Activated naive CD8-positive, alpha-beta T cell (primary cell): ENCODE results near the gene RAB40B.
A peak's percentile ranks its signal among the peaks of the same experiment; 100 is the strongest.
"Not testable (repeated sequence)": the region's sequence is repeated elsewhere in the genome, so short reads cannot be mapped to it uniquely, and the experiment has no call there.

ENCODE experiments used
- H3K27ac Mint-ChIP-seq: one replicate; pipeline ENCODE4 v1.8.0; 2021; ENCODE audit warnings: mixed read lengths
- H3K27me3 Mint-ChIP-seq: one replicate; pipeline ENCODE4 v1.8.0; 2021; ENCODE audit warnings: mixed read lengths
- H3K36me3 Mint-ChIP-seq: one replicate; pipeline ENCODE4 v1.8.0; 2021; ENCODE audit warnings: mixed read lengths
- H3K4me1 Mint-ChIP-seq: one replicate; pipeline ENCODE4 v1.8.0; 2021; ENCODE audit warnings: low read depth, mixed read lengths
- H3K4me3 Mint-ChIP-seq: one replicate; pipeline ENCODE4 v1.8.0; 2021; ENCODE audit warnings: mild to moderate bottlenecking, mixed read lengths
- H3K9me3 Mint-ChIP-seq: one replicate; pipeline ENCODE4 v1.8.0; 2021; ENCODE audit warnings: low read depth, mixed read lengths

Gene RAB40B

GRCh38 chr17:82657926-82658325 lies 40.6 kb downstream of the RAB40B start:
- peaks cover 3% of the 10 kb centered on the region for H3K36me3 Mint-ChIP-seq
- H3K9me3 Mint-ChIP-seq: no peaks in the 10 kb centered on the region
- H3K27ac Mint-ChIP-seq: no peak overlapping the region
- no peak overlapping the region for H3K4me3 Mint-ChIP-seq
- H3K4me1 Mint-ChIP-seq: no peaks in the 10 kb centered on the region
- no peaks in the 10 kb centered on the region for H3K27me3 Mint-ChIP-seq

GRCh38 chr17:82656266-82656665 lies 42.2 kb downstream of the RAB40B start:
- H3K27ac Mint-ChIP-seq: no peak overlapping the region
- no peaks in the 10 kb centered on the region for H3K4me1 Mint-ChIP-seq
- H3K36me3 Mint-ChIP-seq: peaks cover 3% of the 10 kb centered on the region
- no peaks in the 10 kb centered on the region for H3K27me3 Mint-ChIP-seq
- no peaks in the 10 kb centered on the region for H3K9me3 Mint-ChIP-seq
- no peak overlapping the region for H3K4me3 Mint-ChIP-seq

GRCh38 chr17:82655523-82655922 lies 43.0 kb downstream of the RAB40B start:
- H3K4me3 Mint-ChIP-seq: no peak overlapping the region
- H3K9me3 Mint-ChIP-seq: no peaks in the 10 kb centered on the region
- H3K27me3 Mint-ChIP-seq: no peaks in the 10 kb centered on the region
- no peak overlapping the region for H3K27ac Mint-ChIP-seq
- peaks cover 3% of the 10 kb centered on the region for H3K36me3 Mint-ChIP-seq
- H3K4me1 Mint-ChIP-seq: no peaks in the 10 kb centered on the region

- H3K27me3 Mint-ChIP-seq: no peaks in the 10 kb centered on the region
- H3K27ac Mint-ChIP-seq: no peak overlapping the region
- peaks cover 3% of the 10 kb centered on the region for H3K36me3 Mint-ChIP-seq
Measured at GRCh38 chr17:82655038-82655479, 43.4 kb downstream of the RAB40B start.

GRCh38 chr17:82654611-82655010 lies 43.9 kb downstream of the RAB40B start:
- H3K27ac Mint-ChIP-seq, H3K9me3 Mint-ChIP-seq, H3K27me3 Mint-ChIP-seq, H3K4me3 Mint-ChIP-seq, H3K36me3 Mint-ChIP-seq, H3K4me1 Mint-ChIP-seq: not testable (repeated sequence)

More at GRCh38 chr17:82655038-82655479, 43.4 kb downstream of the RAB40B start:
- H3K4me3 Mint-ChIP-seq: no peak overlapping the region
- H3K4me1 Mint-ChIP-seq: no peaks in the 10 kb centered on the region
- no peaks in the 10 kb centered on the region for H3K9me3 Mint-ChIP-seq

- peaks cover 3% of the 10 kb centered on the region for H3K36me3 Mint-ChIP-seq
- H3K4me3 Mint-ChIP-seq: no peak overlapping the region
- H3K4me1 Mint-ChIP-seq: peaks cover 2% of the 10 kb centered on the region
- no peaks in the 10 kb centered on the region for H3K27me3 Mint-ChIP-seq
- no peaks in the 10 kb centered on the region for H3K9me3 Mint-ChIP-seq
- no peak overlapping the region for H3K27ac Mint-ChIP-seq
Measured at GRCh38 chr17:82653651-82654528, 44.6 kb downstream of the RAB40B start.

- Mint-ChIP-seq H3K36me3 (no peaks in the 10 kb centered on the region), H3K9me3 (no peaks in the 10 kb centered on the region), H3K4me1 (peaks cover 15% of the 10 kb centered on the region), H3K27me3 (no peaks in the 10 kb centered on the region), H3K4me3 (no peak overlapping the region), H3K27ac (no peak overlapping the region)
Measured at GRCh38 chr17:82650723-82651122, 47.8 kb downstream of the RAB40B start.

GRCh38 chr17:82649501-82650261 lies 48.8 kb downstream of the RAB40B start:
- peaks cover 20% of the 10 kb centered on the region for H3K4me1 Mint-ChIP-seq
- no peaks in the 10 kb centered on the region for H3K27me3 Mint-ChIP-seq
- no peak overlapping the region for H3K27ac Mint-ChIP-seq
- no peaks in the 10 kb centered on the region for H3K36me3 Mint-ChIP-seq
- H3K9me3 Mint-ChIP-seq: no peaks in the 10 kb centered on the region
- H3K4me3 Mint-ChIP-seq: peak overlapping the region; percentile 53

- Mint-ChIP-seq H3K4me3 (no peak overlapping the region), H3K27me3 (no peaks in the 10 kb centered on the region), H3K9me3 (no peaks in the 10 kb centered on the region), H3K27ac (no peak overlapping the region), H3K36me3 (peaks cover 1% of the 10 kb centered on the region), H3K4me1 (peaks cover 25% of the 10 kb centered on the region)
Measured at GRCh38 chr17:82648742-82649331, 49.7 kb downstream of the RAB40B start.

GRCh38 chr17:82648165-82648668 lies 50.3 kb downstream of the RAB40B start, which contains the start of gene WDR45B:
WDR45B (minus strand) TSS chr17:82648444; CDS start chr17:82648340, 104 bp downstream.
- Mint-ChIP-seq H3K27me3 (no peaks in the 10 kb centered on the region), H3K36me3 (peaks cover 2% of the 10 kb centered on the region), H3K4me1 (peaks cover 26% of the 10 kb centered on the region), H3K4me3 (peak within 1 kb of the TSS; percentile 85), H3K27ac (no peak within 1 kb of the TSS), H3K9me3 (no peaks in the 10 kb centered on the region)

GRCh38 chr17:82647593-82648164 lies 50.8 kb downstream of the RAB40B start:
- Mint-ChIP-seq H3K27me3 (no peaks in the 10 kb centered on the region), H3K4me3 (peak overlapping the region; percentile 85), H3K36me3 (peaks cover 2% of the 10 kb centered on the region), H3K9me3 (no peaks in the 10 kb centered on the region), H3K4me1 (peaks cover 26% of the 10 kb centered on the region), H3K27ac (no peak overlapping the region)

GRCh38 chr17:82645516-82645915 lies 53.0 kb downstream of the RAB40B start:
- Mint-ChIP-seq H3K27ac (peak overlapping the region; percentile 41), H3K9me3 (no peaks in the 10 kb centered on the region), H3K4me1 (peaks cover 27% of the 10 kb centered on the region), H3K27me3 (no peaks in the 10 kb centered on the region), H3K36me3 (peaks cover 2% of the 10 kb centered on the region), H3K4me3 (peak overlapping the region; percentile 85)

- no peak overlapping the region for H3K27ac Mint-ChIP-seq
- peaks cover 30% of the 10 kb centered on the region for H3K4me1 Mint-ChIP-seq
- no peaks in the 10 kb centered on the region for H3K9me3 Mint-ChIP-seq
- peaks cover 4% of the 10 kb centered on the region for H3K36me3 Mint-ChIP-seq
- no peak overlapping the region for H3K4me3 Mint-ChIP-seq
- H3K27me3 Mint-ChIP-seq: no peaks in the 10 kb centered on the region
Measured at GRCh38 chr17:82644148-82644547, 54.4 kb downstream of the RAB40B start.

GRCh38 chr17:82642022-82642421 lies 56.5 kb downstream of the RAB40B start:
- Mint-ChIP-seq H3K27ac (no peak overlapping the region), H3K4me3 (no peak overlapping the region), H3K4me1 (peaks cover 35% of the 10 kb centered on the region), H3K9me3 (no peaks in the 10 kb centered on the region), H3K27me3 (no peaks in the 10 kb centered on the region), H3K36me3 (peaks cover 10% of the 10 kb centered on the region)
